Liver (tissue), 3 donors: Measurements from ENCODE around the gene BFSP2.

Experiments
- ATF3 ChIP-seq: IDR thresholded peaks from 2 replicates; pipeline ENCODE4 v1.6.1; 2016; ENCODE audit warnings: antibody characterized with exemption
- HNF4A ChIP-seq, 2 donors: conservative IDR thresholded peaks; 2 replicates each; pipeline ENCODE4 v1.6.1; 2016; ENCODE audit warnings: antibody characterized with exemption in 2 of 2, mild to moderate bottlenecking in 2 of 2
- HNF4G ChIP-seq: IDR thresholded peaks from 2 replicates; pipeline ENCODE4 v1.6.1; 2016; ENCODE audit warnings: antibody characterized with exemption
- RAD21 ChIP-seq, 2 donors: IDR thresholded peaks; 2 replicates each; pipeline ENCODE4 v1.6.1; 2016; ENCODE audit warnings: antibody characterized with exemption in 2 of 2, mild to moderate bottlenecking in 2 of 2
- TF ChIP-seq, protein P1 (sequence below): IDR thresholded peaks from 2 replicates; pipeline ENCODE4 v1.6.1; 2016; ENCODE audit warnings: antibody characterized with exemption
- TF ChIP-seq, protein P2 (sequence below): fragments of 150-350 bp; IDR thresholded peaks from 2 replicates; pipeline ENCODE4 v1.5.1; 2017; ENCODE audit warnings: improper control_type of control experiment, low read depth, low read length; ENCODE audit not compliant: missing input control
- TF ChIP-seq, protein P3 (sequence below): IDR thresholded peaks from 2 replicates; pipeline ENCODE4 v1.6.1; 2016; ENCODE audit warnings: antibody characterized with exemption
- donor health status: healthy.
- donor health status: healthy.

DNA sequence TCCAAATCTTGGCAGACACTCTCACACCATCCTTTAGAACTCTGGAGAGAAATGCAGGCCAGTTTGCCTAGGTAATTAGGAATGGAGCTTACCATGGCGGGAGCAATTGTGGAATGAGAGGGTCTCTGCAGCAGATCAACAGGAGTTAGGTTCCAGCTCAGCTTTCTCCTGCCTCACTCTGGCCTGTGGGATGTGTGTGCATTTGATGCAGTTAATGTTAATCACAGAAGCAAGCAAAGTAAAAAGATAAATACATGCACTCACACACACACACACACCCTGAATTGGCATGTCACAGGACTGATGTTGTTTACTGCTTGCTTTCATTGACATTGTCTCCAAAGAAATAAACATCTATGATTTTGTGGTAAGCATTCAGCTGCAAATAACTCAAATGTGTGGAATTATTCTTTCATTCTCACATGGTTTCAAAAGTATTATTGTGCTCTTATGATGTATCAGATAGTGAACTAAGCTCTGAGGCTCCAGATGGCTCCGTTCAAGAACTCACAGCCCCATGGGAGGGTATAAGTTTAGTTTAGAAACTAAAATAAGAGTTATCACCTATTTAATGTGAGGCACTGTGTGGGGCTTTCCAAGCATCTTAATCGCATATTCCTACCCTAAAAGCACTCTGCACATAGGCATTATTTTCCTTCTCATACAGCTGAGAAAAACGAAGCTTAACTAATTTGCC is 31.3 kb upstream of the BFSP2 start:
- TF ChIP-seq, protein P1, sequence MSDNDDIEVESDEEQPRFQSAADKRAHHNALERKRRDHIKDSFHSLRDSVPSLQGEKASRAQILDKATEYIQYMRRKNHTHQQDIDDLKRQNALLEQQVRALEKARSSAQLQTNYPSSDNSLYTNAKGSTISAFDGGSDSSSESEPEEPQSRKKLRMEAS: no peak
- TF ChIP-seq, protein P2, sequence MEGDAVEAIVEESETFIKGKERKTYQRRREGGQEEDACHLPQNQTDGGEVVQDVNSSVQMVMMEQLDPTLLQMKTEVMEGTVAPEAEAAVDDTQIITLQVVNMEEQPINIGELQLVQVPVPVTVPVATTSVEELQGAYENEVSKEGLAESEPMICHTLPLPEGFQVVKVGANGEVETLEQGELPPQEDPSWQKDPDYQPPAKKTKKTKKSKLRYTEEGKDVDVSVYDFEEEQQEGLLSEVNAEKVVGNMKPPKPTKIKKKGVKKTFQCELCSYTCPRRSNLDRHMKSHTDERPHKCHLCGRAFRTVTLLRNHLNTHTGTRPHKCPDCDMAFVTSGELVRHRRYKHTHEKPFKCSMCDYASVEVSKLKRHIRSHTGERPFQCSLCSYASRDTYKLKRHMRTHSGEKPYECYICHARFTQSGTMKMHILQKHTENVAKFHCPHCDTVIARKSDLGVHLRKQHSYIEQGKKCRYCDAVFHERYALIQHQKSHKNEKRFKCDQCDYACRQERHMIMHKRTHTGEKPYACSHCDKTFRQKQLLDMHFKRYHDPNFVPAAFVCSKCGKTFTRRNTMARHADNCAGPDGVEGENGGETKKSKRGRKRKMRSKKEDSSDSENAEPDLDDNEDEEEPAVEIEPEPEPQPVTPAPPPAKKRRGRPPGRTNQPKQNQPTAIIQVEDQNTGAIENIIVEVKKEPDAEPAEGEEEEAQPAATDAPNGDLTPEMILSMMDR: no peak
- TF ChIP-seq, protein P3, sequence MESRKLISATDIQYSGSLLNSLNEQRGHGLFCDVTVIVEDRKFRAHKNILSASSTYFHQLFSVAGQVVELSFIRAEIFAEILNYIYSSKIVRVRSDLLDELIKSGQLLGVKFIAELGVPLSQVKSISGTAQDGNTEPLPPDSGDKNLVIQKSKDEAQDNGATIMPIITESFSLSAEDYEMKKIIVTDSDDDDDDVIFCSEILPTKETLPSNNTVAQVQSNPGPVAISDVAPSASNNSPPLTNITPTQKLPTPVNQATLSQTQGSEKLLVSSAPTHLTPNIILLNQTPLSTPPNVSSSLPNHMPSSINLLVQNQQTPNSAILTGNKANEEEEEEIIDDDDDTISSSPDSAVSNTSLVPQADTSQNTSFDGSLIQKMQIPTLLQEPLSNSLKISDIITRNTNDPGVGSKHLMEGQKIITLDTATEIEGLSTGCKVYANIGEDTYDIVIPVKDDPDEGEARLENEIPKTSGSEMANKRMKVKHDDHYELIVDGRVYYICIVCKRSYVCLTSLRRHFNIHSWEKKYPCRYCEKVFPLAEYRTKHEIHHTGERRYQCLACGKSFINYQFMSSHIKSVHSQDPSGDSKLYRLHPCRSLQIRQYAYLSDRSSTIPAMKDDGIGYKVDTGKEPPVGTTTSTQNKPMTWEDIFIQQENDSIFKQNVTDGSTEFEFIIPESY: no peak
- TF ChIP-seq RAD21 (IDR thresholded peaks at IDR 0.05) (no peak), ATF3 (no peak), HNF4A (conservative IDR thresholded peaks at IDR 0.05) (no peak), HNF4G (no peak)
